ENCODE measurements around the gene TMEM126A. TPM values are rescaled to one million over a fixed set of nuclear protein-coding genes. Genes with fewer than 3 reads are reported as not detected.

TMEM126A gene
- total and polyA plus RNA-seq, 2 of the 13 experiments (the other 11 are each of a cell fraction or from before 2014, with no cell fraction given), result 59.5 to 66.9 TPM

DNA sequence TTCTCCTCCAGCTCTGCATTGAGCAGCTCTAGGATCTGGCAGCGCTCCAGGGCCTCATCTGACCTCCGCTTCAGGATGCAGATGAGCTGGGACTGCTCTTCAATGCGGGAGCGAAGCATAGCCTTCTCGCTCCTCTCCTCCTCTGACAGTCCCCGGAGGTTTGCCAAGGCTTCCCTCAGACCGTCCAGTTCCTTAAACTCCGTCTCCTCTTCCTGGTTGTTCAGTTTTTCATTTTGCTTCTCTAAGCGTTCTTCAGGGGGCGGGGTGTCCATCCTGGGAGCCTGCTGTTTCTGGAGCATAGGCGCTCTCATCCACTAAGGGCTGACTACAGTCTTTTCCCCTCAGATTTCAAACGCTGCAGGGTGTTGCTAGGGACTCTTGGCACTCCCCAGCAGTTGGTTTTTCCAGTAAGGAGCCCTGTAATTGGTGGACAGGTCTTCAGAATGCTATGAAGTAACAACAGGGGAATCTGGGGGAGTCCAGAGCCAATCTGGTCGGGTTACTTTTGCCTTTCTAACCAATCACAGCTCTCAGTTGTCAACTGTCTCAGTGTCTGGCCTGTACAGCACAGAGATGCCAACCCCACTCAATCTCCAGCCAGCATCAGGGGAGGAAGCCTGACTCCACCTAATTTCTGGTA, 38.2 kb downstream of the TMEM126A start, which contains the start of gene CCDC89 (continued):
- TF ChIP-seq, protein P1, sequence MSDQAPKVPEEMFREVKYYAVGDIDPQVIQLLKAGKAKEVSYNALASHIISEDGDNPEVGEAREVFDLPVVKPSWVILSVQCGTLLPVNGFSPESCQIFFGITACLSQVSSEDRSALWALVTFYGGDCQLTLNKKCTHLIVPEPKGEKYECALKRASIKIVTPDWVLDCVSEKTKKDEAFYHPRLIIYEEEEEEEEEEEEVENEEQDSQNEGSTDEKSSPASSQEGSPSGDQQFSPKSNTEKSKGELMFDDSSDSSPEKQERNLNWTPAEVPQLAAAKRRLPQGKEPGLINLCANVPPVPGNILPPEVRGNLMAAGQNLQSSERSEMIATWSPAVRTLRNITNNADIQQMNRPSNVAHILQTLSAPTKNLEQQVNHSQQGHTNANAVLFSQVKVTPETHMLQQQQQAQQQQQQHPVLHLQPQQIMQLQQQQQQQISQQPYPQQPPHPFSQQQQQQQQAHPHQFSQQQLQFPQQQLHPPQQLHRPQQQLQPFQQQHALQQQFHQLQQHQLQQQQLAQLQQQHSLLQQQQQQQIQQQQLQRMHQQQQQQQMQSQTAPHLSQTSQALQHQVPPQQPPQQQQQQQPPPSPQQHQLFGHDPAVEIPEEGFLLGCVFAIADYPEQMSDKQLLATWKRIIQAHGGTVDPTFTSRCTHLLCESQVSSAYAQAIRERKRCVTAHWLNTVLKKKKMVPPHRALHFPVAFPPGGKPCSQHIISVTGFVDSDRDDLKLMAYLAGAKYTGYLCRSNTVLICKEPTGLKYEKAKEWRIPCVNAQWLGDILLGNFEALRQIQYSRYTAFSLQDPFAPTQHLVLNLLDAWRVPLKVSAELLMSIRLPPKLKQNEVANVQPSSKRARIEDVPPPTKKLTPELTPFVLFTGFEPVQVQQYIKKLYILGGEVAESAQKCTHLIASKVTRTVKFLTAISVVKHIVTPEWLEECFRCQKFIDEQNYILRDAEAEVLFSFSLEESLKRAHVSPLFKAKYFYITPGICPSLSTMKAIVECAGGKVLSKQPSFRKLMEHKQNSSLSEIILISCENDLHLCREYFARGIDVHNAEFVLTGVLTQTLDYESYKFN (CRISPR knock-in tag; conservative IDR thresholded peaks at IDR 0.05), result no peak
- TF ChIP-seq FOXK2 (IDR thresholded peaks at IDR 0.05) (no peak), ZMYM4 (CRISPR knock-in tag; IDR thresholded peaks at IDR 0.05) (peak; percentile 47; the same call in 1 of the 2 replicates)

DNA sequence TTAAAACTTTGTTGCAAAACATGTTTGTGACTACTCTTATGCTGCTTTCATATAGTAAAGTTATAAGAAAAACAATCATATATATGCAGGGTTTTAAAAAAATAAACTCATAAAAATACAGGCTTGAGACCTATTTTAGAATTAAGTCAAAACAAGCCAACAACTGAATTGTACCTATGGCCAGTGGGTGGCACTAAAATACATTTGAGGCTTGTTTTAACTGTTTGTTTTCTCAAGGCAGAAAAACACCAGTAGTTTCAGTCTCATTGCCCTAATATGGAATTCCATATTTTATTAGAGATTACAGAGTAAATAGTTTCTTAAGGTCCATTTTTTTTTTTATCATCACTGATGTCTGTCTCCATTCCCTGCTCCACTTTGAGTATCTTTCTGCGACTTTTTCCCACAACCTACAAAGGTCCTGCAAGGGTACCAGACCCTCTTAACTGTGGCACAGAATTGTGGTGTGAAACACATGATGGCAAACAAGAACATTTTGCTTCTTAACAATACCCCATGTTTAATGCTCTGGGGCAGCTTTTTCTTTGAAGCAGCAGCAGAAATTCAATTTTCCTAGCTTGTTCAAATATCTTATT, 46.7 kb downstream of the TMEM126A start:
- Histone ChIP-seq H3K4me3 (replicated peaks in 1 of 3; ENCODE audit: insufficient read depth in 1 of 3, low read depth in 2 of 3, low read length in 3 of 3) (no peak overlapping the region), H3K79me2 (ENCODE audit: insufficient read depth, low read length) (no peaks in the 10 kb centered on the region), H3K27ac (ENCODE audit: extremely low read length, insufficient read depth, low read length) (no peak overlapping the region), H3K4me1 (ENCODE audit: insufficient read depth, low read length) (no peaks in the 10 kb centered on the region), H4K20me1 (ENCODE audit: insufficient read depth, low read length) (no peaks in the 10 kb centered on the region), H3K4me2 (ENCODE audit: low read depth, low read length) (no peak overlapping the region), H3K36me3 (replicated peaks in 1 of 2; ENCODE audit: control insufficient read depth in 1 of 2, insufficient read depth in 2 of 2, low read length in 2 of 2) (no peaks in the 10 kb centered on the region), H2AFZ (ENCODE audit: low read length) (no peak overlapping the region), H3K9me3 (ENCODE audit: low read length) (no peaks in the 10 kb centered on the region), H3K9ac (ENCODE audit: insufficient read depth, low read depth, low read length) (no peak overlapping the region), H3K27me3 (ENCODE audit: control insufficient read depth in 1 of 2, insufficient read depth in 2 of 2, low read length in 2 of 2) (no peaks in the 10 kb centered on the region)
- ChIA-PET CTCF (ENCODE audit: low intra/inter-chr PET ratio, low total read pairs) (interaction anchor here (1.3 kb wide), 1 partner anchor 597 kb away, joined by 5 read pairs; no protein-coding TSS in a partner anchor), POLR2A (no interaction called here)
- FAIRE-seq (peak; percentile 15), ATAC-seq (no peak), DNase-seq (ENCODE audit: low spot score) (peak; percentile 20)
- BruUV-seq (replicated peaks), result no TSS peak
- intact Hi-C loops (cut with micrococcal nuclease; ENCODE audit: unreplicated experiment) (loop anchor here (5.0 kb wide), 1 partner anchor 133 kb away; no protein-coding TSS in a partner anchor), in situ Hi-C loops (cut with HindIII; ENCODE audit: extremely low pct_ligation_motif_present, low pct_unique_long_range_greater_than_20kb) (no loop called here)
- WGBS (ENCODE audit: low lambda C conversion rate), result 91% methylated on average over 1 of the region's 1 CpG
- TF ChIP-seq, protein P2, sequence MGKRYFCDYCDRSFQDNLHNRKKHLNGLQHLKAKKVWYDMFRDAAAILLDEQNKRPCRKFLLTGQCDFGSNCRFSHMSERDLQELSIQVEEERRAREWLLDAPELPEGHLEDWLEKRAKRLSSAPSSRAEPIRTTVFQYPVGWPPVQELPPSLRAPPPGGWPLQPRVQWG (CRISPR knock-in tag; IDR thresholded peaks at IDR 0.05; ENCODE audit: borderline replicate concordance, low read depth), result no peak
- TF ChIP-seq ZKSCAN1 (IDR thresholded peaks at IDR 0.05; ENCODE audit: low read length) (no peak), HHEX (CRISPR knock-in tag; IDR thresholded peaks at IDR 0.05) (no peak), ELF1 (CRISPR knock-in tag; IDR thresholded peaks at IDR 0.05) (no peak), MXD4 (CRISPR knock-in tag; IDR thresholded peaks at IDR 0.05) (no peak), GABPA (IDR thresholded peaks at IDR 0.05; ENCODE audit: low read depth, low read length) (no peak), GABPA (CRISPR knock-in tag; IDR thresholded peaks at IDR 0.05; ENCODE audit: low read depth) (no peak), SRF (IDR thresholded peaks at IDR 0.05; ENCODE audit: low read depth, low read length) (peak; percentile 31; the same call in 1 of the 2 replicates), ZNF614 (CRISPR knock-in tag; IDR thresholded peaks at IDR 0.05; ENCODE audit: borderline replicate concordance) (no peak), NFE2L1 (CRISPR knock-in tag; IDR thresholded peaks at IDR 0.05; ENCODE audit: borderline replicate concordance) (no peak), RAD51 (IDR thresholded peaks at IDR 0.05; ENCODE audit: borderline replicate concordance) (no peak), ATM (IDR thresholded peaks at IDR 0.05; ENCODE audit: borderline replicate concordance) (no peak)
- TF ChIP-seq, protein P3, sequence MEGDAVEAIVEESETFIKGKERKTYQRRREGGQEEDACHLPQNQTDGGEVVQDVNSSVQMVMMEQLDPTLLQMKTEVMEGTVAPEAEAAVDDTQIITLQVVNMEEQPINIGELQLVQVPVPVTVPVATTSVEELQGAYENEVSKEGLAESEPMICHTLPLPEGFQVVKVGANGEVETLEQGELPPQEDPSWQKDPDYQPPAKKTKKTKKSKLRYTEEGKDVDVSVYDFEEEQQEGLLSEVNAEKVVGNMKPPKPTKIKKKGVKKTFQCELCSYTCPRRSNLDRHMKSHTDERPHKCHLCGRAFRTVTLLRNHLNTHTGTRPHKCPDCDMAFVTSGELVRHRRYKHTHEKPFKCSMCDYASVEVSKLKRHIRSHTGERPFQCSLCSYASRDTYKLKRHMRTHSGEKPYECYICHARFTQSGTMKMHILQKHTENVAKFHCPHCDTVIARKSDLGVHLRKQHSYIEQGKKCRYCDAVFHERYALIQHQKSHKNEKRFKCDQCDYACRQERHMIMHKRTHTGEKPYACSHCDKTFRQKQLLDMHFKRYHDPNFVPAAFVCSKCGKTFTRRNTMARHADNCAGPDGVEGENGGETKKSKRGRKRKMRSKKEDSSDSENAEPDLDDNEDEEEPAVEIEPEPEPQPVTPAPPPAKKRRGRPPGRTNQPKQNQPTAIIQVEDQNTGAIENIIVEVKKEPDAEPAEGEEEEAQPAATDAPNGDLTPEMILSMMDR (CRISPR knock-in tag; IDR thresholded peaks at IDR 0.05), result peak; percentile 55
- TF ChIP-seq, protein P4, sequence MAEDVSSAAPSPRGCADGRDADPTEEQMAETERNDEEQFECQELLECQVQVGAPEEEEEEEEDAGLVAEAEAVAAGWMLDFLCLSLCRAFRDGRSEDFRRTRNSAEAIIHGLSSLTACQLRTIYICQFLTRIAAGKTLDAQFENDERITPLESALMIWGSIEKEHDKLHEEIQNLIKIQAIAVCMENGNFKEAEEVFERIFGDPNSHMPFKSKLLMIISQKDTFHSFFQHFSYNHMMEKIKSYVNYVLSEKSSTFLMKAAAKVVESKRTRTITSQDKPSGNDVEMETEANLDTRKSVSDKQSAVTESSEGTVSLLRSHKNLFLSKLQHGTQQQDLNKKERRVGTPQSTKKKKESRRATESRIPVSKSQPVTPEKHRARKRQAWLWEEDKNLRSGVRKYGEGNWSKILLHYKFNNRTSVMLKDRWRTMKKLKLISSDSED (CRISPR knock-in tag; IDR thresholded peaks at IDR 0.05), result no peak

All from HepG2 (cell line).